H1 (cell line): ENCODE measurements around the gene CYGB. TPM values are rescaled to one million over a fixed set of nuclear protein-coding genes. Genes with fewer than 3 reads are reported as not detected.

ENCODE experiments used
- CTCF ChIA-PET: fragments of 300-600 bp; sonication (Branson Sonifier 250); formaldehyde crosslinking; loops from one replicate; lab custom pipeline; 2021; ENCODE audit not compliant: partially characterized antibody; lab: Charles Lee
- POLR2A ChIA-PET: fragments of 300-600 bp; sonication (Branson Sonifier 250); formaldehyde crosslinking; loops from one replicate; lab custom pipeline; 2021; ENCODE audit warnings: inconsistent platforms; ENCODE audit not compliant: partially characterized antibody; lab: Charles Lee
- DNase-seq, 2 experiments: peaks; one replicate each; pipeline versions ENCODE4 v3.0.0 to v3.0.0-alpha.2; 2010 to 2022; ENCODE audit warnings: low spot score in 2 of 2, low read depth in 1 of 2, mixed read lengths in 1 of 2
- FAIRE-seq: peaks from 2 replicates; lab custom pipeline; 2011; peaks lifted over from hg19 to GRCh38; lab: Jason Lieb, UNC
- H2AFZ ChIP-seq: 2 replicates; pipeline ENCODE4 v1.8.1; 2012; ENCODE audit warnings: low read length, inconsistent platforms
- H2AK5ac ChIP-seq: 2 replicates; pipeline ENCODE4 v1.6.1; 2013; ENCODE audit warnings: low read depth, low read length
- H2BK120ac ChIP-seq: replicated peaks from 2 replicates; pipeline ENCODE3; 2013; ENCODE audit warnings: low read depth, low read length, inconsistent platforms
- H2BK12ac ChIP-seq: 2 replicates; pipeline ENCODE4 v1.6.1; 2013; ENCODE audit warnings: low read depth, low read length
- H2BK15ac ChIP-seq: 2 replicates; pipeline ENCODE4 v1.6.1; 2013; ENCODE audit warnings: low read length
- H2BK20ac ChIP-seq: 2 replicates; pipeline ENCODE4 v1.6.1; 2013; ENCODE audit warnings: low read length
- H2BK5ac ChIP-seq: 2 replicates; pipeline ENCODE4 v1.6.1; 2013; ENCODE audit warnings: low read depth, low read length
- H3K14ac ChIP-seq: 2 replicates; pipeline ENCODE4 v1.6.1; 2013; ENCODE audit warnings: inconsistent platforms; ENCODE audit not compliant: insufficient read length
- H3K18ac ChIP-seq: 2 replicates; pipeline ENCODE4 v1.6.1; 2013; ENCODE audit warnings: low read length; ENCODE audit errors: extremely low read depth
- H3K23ac ChIP-seq: 2 replicates; pipeline ENCODE4 v1.6.1; 2013; ENCODE audit warnings: inconsistent platforms; ENCODE audit not compliant: insufficient read length
- H3K23me2 ChIP-seq: 2 replicates; pipeline ENCODE4 v1.6.1; 2013; ENCODE audit warnings: low read depth, low read length
- H3K27ac ChIP-seq: 2 replicates; pipeline ENCODE4 v1.6.1; 2011; ENCODE audit warnings: low read depth, low read length, inconsistent platforms
- H3K27me3 ChIP-seq, 4 experiments: replicated peaks in 1 of 4; 1 replicate in 1 of 4; 2 replicates in 3 of 4; pipeline versions ENCODE4 v1.6.1 to v1.8.1; 2011 to 2013; ENCODE audit warnings: low read length in 3 of 4, mild to moderate bottlenecking in 3 of 4, inconsistent platforms in 2 of 4, mixed read lengths in 2 of 4, moderate library complexity in 1 of 4; ENCODE audit not compliant: control insufficient read depth in 3 of 4, insufficient read depth in 3 of 4; ENCODE audit errors: extremely low read depth in 1 of 4
- H3K36me3 ChIP-seq, 4 experiments: 2 replicates each; pipeline versions ENCODE4 v1.6.1 to v1.8.1; 2011 to 2013; ENCODE audit warnings: mild to moderate bottlenecking in 4 of 4, low read length in 3 of 4, moderate library complexity in 2 of 4, control low read depth in 1 of 4, inconsistent platforms in 1 of 4; ENCODE audit not compliant: insufficient read depth in 4 of 4, control insufficient read depth in 2 of 4
- H3K4ac ChIP-seq: replicated peaks from 2 replicates; pipeline ENCODE3; 2013; ENCODE audit warnings: low read length, low read depth, mixed read lengths, inconsistent platforms; ENCODE audit not compliant: insufficient read length
- H3K4me1 ChIP-seq, 4 experiments: replicated peaks in 1 of 4; 1 replicate in 1 of 4; 2 replicates in 3 of 4; pipeline versions ENCODE4 v1.6.1 to v1.8.1; 2011 to 2013; ENCODE audit warnings: low read length in 3 of 4, inconsistent platforms in 2 of 4, mixed read lengths in 1 of 4; ENCODE audit not compliant: insufficient read depth in 4 of 4, control insufficient read depth in 3 of 4
- H3K4me2 ChIP-seq, 2 experiments: 2 replicates each; pipeline versions ENCODE4 v1.6.1 to v1.8.1; 2011 to 2013; ENCODE audit warnings: low read depth in 2 of 2, low read length in 2 of 2, control low read depth in 1 of 2, inconsistent platforms in 1 of 2, mild to moderate bottlenecking in 1 of 2; ENCODE audit not compliant: insufficient read depth in 1 of 2
- H3K4me3 ChIP-seq, 4 experiments: fragments of 200-600, 300-600 bp in 1 of 4; sonication (generic), shearing (Covaris generic), sonication (Bioruptor Twin) in 1 of 4; 2 replicates each; pipeline versions ENCODE4 v1.5.1 to v1.8.1; 2011 to 2016; ENCODE audit warnings: low read length in 4 of 4, low read depth in 3 of 4, control low read depth in 2 of 4, inconsistent platforms in 2 of 4, mild to moderate bottlenecking in 2 of 4, mixed read lengths in 1 of 4, moderate library complexity in 1 of 4; ENCODE audit not compliant: insufficient read depth in 2 of 4; ENCODE audit errors: extremely low read depth in 1 of 4
- H3K56ac ChIP-seq: replicated peaks from 2 replicates; pipeline ENCODE3; 2013; ENCODE audit warnings: low read depth, mild to moderate bottlenecking, mixed read lengths, low read length, inconsistent platforms; ENCODE audit not compliant: insufficient read length
- H3K79me1 ChIP-seq: 2 replicates; pipeline ENCODE4 v1.6.1; 2013; ENCODE audit warnings: low read depth, low read length, control low read depth
- H3K79me2 ChIP-seq, 2 experiments: 2 replicates each; pipeline versions ENCODE4 v1.6.1 to v1.8.1; 2012 to 2013; ENCODE audit warnings: low read length in 2 of 2, mild to moderate bottlenecking in 2 of 2, inconsistent platforms in 1 of 2; ENCODE audit not compliant: insufficient read depth in 2 of 2, control insufficient read depth in 1 of 2
- H3K9ac ChIP-seq, 4 experiments: replicated peaks in 1 of 4; 1 replicate in 1 of 4; 2 replicates in 3 of 4; pipeline versions ENCODE4 v1.6.1 to v1.8.1; 2011 to 2013; ENCODE audit warnings: low read depth in 3 of 4, low read length in 3 of 4, control low read depth in 2 of 4, mild to moderate bottlenecking in 2 of 4, moderate library complexity in 2 of 4, inconsistent platforms in 1 of 4; ENCODE audit errors: extremely low read depth in 1 of 4
- H3K9me3 ChIP-seq, 2 experiments: 2 replicates each; pipeline versions ENCODE4 v1.6.1 to v1.8.1; 2012 to 2013; ENCODE audit warnings: mild to moderate bottlenecking in 2 of 2, moderate library complexity in 2 of 2, control low read depth in 1 of 2, inconsistent platforms in 1 of 2, low read depth in 1 of 2, low read length in 1 of 2, mixed read lengths in 1 of 2; ENCODE audit not compliant: insufficient read depth in 2 of 2
- H4K20me1 ChIP-seq, 2 experiments: replicated peaks in 1 of 2; 2 replicates each; pipeline versions ENCODE3 to v1.8.1; 2011 to 2013; ENCODE audit warnings: inconsistent platforms in 2 of 2, low read length in 2 of 2, mild to moderate bottlenecking in 1 of 2; ENCODE audit not compliant: insufficient read depth in 2 of 2, control insufficient read depth in 1 of 2
- H4K5ac ChIP-seq: 2 replicates; pipeline ENCODE4 v1.6.1; 2013; ENCODE audit warnings: low read length, low read depth, mixed read lengths, inconsistent platforms; ENCODE audit not compliant: insufficient read length
- H4K8ac ChIP-seq: 2 replicates; pipeline ENCODE4 v1.8.0; 2013; ENCODE audit warnings: mild to moderate bottlenecking, moderate library complexity, low read length, inconsistent platforms; ENCODE audit not compliant: insufficient read depth; ENCODE audit errors: extremely low read depth
- H4K91ac ChIP-seq: replicated peaks from 2 replicates; pipeline ENCODE3; 2013; ENCODE audit warnings: low read length, mixed read lengths, inconsistent platforms; ENCODE audit not compliant: insufficient read length
- EP300 ChIP-seq, 2 experiments: IDR thresholded peaks; 1 replicate in 1 of 2; 2 replicates in 1 of 2; pipeline ENCODE4 v1.6.1; 2011 to 2012; ENCODE audit warnings: low read depth in 2 of 2, low read length in 2 of 2, mild to moderate bottlenecking in 2 of 2, borderline replicate concordance in 1 of 2, inconsistent platforms in 1 of 2, moderate library complexity in 1 of 2
- HDAC6 ChIP-seq: IDR thresholded peaks from one replicate; pipeline ENCODE4 v1.7.1; 2012; ENCODE audit warnings: low read depth, mild to moderate bottlenecking, inconsistent platforms, low read length, moderate library complexity
- MAFK ChIP-seq: IDR thresholded peaks from 2 replicates; pipeline ENCODE4 v1.6.1; 2012; ENCODE audit warnings: low read depth, mild to moderate bottlenecking, improper control_type of control experiment, low read length
- NANOG ChIP-seq: IDR thresholded peaks from 2 replicates; pipeline ENCODE4 v1.6.1; 2011; ENCODE audit warnings: low read length, low read depth, mild to moderate bottlenecking, inconsistent platforms; ENCODE audit not compliant: insufficient read depth, poor library complexity, severe bottlenecking
- SUZ12 ChIP-seq: fragments of 200-600 bp; sonication (generic); IDR thresholded peaks from 2 replicates; pipeline ENCODE4 v1.6.1; 2012; ENCODE audit warnings: mild to moderate bottlenecking, inconsistent platforms, low read length, moderate library complexity, mixed read lengths
- WGBS, 2 experiments: shearing (Covaris generic) in 1 of 2; methylation state at CpG; one replicate each; pipeline versions ENCODE4 v1.1.6 to v1.1.7; 2013 to 2015; ENCODE audit warnings: low lambda C conversion rate in 2 of 2, mixed read lengths in 2 of 2, inconsistent platforms in 1 of 2, low coverage in 1 of 2, missing lambda C conversion rate in 1 of 2; ENCODE audit not compliant: insufficient replicate concordance in 2 of 2, insufficient coverage in 1 of 2, insufficient read length in 1 of 2; ENCODE audit errors: extremely low coverage in 1 of 2, missing lambda C conversion rate in 1 of 2; 5-methylcytosine and 5-hydroxymethylcytosine counted together
- polyA plus RNA-seq, 7 experiments: library from polyadenylated mRNA; depleted of rRNA in 3 of 7; stranded (reverse) in 5 of 7; unstranded in 2 of 7; fragments of >200 nt in 5 of 7; fragments of 200-250 nt in 2 of 7; gene quantifications; 1 replicate in 5 of 7; 2 replicates in 1 of 7; 4 replicates in 1 of 7; pipeline versions ENCODE4 v1.2.1 to v1.2.3, GENCODE V29; 2011 to 2013; ENCODE audit warnings: missing spikeins in 2 of 7, mixed read lengths in 2 of 7
- total RNA-seq: library from RNA; stranded (reverse); fragmentation: NEBNext Ultra II Directional; extraction: Animal tissue kit (Norgen Biotek cat#: 25700); gene quantifications from 2 replicates; pipeline ENCODE4 v1.2.1, GENCODE V29; 2021

CYGB gene
- total and polyA plus RNA-seq, 2 of the 8 experiments (the other 6 are each of a cell fraction or from before 2014, with no cell fraction given), result 2.7 to 3.7 TPM

DNA sequence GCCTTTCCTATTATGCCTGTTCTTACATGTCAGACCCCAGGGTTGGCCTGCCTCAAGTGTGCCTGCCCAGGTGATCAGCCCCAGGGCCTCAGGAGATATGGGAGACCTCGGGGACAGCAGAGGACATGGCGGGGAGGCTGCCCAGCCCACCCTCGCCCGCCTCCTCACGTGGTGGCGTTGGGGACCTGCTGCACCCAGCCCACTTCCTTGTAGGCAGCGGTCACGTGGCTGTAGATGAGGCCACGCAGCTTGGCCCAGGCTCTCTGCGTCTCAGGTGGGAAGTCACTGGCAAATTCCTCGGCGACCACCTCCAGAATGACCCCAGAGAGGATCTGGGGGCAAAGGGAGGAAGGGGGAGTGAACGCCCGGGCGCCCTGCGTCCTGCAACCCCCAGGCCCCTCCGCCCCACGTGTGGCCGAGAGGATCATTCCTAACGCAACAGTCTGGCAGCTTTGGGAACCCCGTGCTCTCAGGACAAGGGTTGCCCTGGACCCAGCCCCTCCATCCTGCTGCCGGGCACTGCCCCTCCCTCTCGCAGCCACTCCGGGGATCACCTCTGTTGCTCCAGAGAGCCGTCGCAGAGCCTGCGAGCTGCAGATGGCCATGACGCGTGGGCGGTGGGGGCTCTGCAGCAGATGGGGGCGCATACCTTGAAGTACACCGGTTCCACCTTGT lies 6.6 kb downstream of the CYGB start:
- H3K27me3 ChIP-seq, result peaks cover 0 to 7% (median 1%) of the 10 kb centered on the region in 4 experiments; a peak in 3 of 7 replicates
- ChIA-PET CTCF (interaction anchor here (0.7 to 4.9 kb wide), 5 partner anchors 9 to 150 kb away, joined by 3 to 41 read pairs (median 15); partner anchors contain the start of gene PRCD), POLR2A (interaction anchor here (1.3 to 5.1 kb wide), 5 partner anchors 8 to 141 kb away, joined by 3 to 30 read pairs (median 3); partner anchors contain the start of gene PRCD)
- no peak overlapping the region for H2AFZ ChIP-seq
- H4K5ac ChIP-seq, result no peak overlapping the region
- H3K4me2 ChIP-seq, result no peak overlapping the region
- DNase-seq, result peak in 1 of 2 experiments; percentile 41
- H3K36me3 ChIP-seq, result no peaks in the 10 kb centered on the region
- no peak overlapping the region for H3K56ac ChIP-seq
- H4K91ac ChIP-seq, result peak overlapping the region; percentile 88
- H3K27ac ChIP-seq, result no peak overlapping the region
- H2BK20ac ChIP-seq, result peak overlapping the region; percentile 61; the same call in 1 of the 2 replicates
- H2BK15ac ChIP-seq, result peak overlapping the region; percentile 18; the same call in 1 of the 2 replicates
- no peak overlapping the region for H2BK120ac ChIP-seq
- H3K4me1 ChIP-seq, result peaks cover 0 to 27% (median 21%) of the 10 kb centered on the region in 4 experiments; a peak in 6 of 7 replicates
- peak overlapping the region; percentile 71 for H3K18ac ChIP-seq
- H3K4ac ChIP-seq, result peak overlapping the region; percentile 85
- no peaks in the 10 kb centered on the region for H3K79me1 ChIP-seq
- no peak overlapping the region for H3K14ac ChIP-seq
- H4K8ac ChIP-seq, result peak overlapping the region; percentile 62; the same call in 1 of the 2 replicates
- no peak overlapping the region for H3K23ac ChIP-seq
- FAIRE-seq, result no peak
- 87% methylated on average over 26 of the region's 32 CpGs; no CpG with 5 or more reads in 1 of the 2 experiments for WGBS, 2 experiments
- H3K9ac ChIP-seq, result no peak overlapping the region
- peak overlapping the region; percentile 80; the same call in 1 of the 2 replicates for H2BK12ac ChIP-seq
- no peak overlapping the region for H2AK5ac ChIP-seq
- H2BK5ac ChIP-seq, result no peak overlapping the region
- no peaks in the 10 kb centered on the region for H4K20me1 ChIP-seq
- no peak overlapping the region for H3K4me3 ChIP-seq
- H3K9me3 ChIP-seq, result no peaks in the 10 kb centered on the region
- no peaks in the 10 kb centered on the region for H3K23me2 ChIP-seq
- H3K79me2 ChIP-seq, result no peaks in the 10 kb centered on the region
- TF ChIP-seq EP300 (IDR thresholded peaks at IDR 0.05; ENCODE audit: borderline replicate concordance in 1 of 2, low read depth in 2 of 2, low read length in 2 of 2) (no peak), SUZ12 (no peak), NANOG (no peak), HDAC6 (no peak), MAFK (no peak)
